ENCODE results near the gene STEAP1. TPM values are rescaled to one million over a fixed set of nuclear protein-coding genes. Genes with fewer than 3 reads are reported as not detected.

The STEAP1 gene
- total RNA-seq, 6 experiments from 2014 or later = 5.0 to 60.4 (median 37.1) TPM

DNA sequence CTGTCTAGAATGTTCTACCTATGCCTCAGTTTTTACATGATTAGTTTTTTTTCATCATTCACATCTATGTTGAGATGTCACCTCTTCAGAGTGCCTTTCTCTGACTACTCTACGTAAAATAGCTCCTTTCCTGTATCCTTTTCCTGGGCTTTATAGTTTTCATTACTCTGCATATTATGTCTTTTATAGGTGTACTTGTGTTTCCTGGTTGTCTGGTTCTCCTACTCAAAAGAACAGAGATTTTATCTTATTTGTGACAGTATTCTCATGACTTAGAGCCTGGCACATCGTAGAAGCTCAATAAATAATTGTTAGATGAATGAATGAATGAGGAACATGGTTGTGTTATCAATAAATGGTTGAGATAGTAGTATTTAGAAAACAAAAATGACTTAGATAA, 17.9 kb downstream of the STEAP1 start:
- TF ChIP-seq POLR2A (IDR thresholded peaks at IDR 0.05) = no peak
- TF ChIP-seq, protein P1, sequence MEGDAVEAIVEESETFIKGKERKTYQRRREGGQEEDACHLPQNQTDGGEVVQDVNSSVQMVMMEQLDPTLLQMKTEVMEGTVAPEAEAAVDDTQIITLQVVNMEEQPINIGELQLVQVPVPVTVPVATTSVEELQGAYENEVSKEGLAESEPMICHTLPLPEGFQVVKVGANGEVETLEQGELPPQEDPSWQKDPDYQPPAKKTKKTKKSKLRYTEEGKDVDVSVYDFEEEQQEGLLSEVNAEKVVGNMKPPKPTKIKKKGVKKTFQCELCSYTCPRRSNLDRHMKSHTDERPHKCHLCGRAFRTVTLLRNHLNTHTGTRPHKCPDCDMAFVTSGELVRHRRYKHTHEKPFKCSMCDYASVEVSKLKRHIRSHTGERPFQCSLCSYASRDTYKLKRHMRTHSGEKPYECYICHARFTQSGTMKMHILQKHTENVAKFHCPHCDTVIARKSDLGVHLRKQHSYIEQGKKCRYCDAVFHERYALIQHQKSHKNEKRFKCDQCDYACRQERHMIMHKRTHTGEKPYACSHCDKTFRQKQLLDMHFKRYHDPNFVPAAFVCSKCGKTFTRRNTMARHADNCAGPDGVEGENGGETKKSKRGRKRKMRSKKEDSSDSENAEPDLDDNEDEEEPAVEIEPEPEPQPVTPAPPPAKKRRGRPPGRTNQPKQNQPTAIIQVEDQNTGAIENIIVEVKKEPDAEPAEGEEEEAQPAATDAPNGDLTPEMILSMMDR (IDR thresholded peaks at IDR 0.05) = no peak
- Histone ChIP-seq H3K36me3 (no peaks in the 10 kb centered on the region), H3K4me1 (peaks cover 0 to 24% (median 0%) of the 10 kb centered on the region in 4 donors), H3K27ac (peak overlapping the region; percentile 73 to 83 (median 76)), H3K9me3 (peaks cover 0 to 5% (median 0%) of the 10 kb centered on the region in 4 donors), H3K4me3 (peak overlapping the region in 2 of 3 donors; percentile 28 to 31), H3K27me3 (no peaks in the 10 kb centered on the region)
- DNase-seq (no peak), ATAC-seq (no peak)
- 66% methylated on average over 2 of the region's 2 CpGs for WGBS (ENCODE audit: insufficient coverage, low coverage, low lambda C conversion rate, missing lambda C conversion rate)
- intact Hi-C loops (cut with DNase I) = no loop called here

DNA sequence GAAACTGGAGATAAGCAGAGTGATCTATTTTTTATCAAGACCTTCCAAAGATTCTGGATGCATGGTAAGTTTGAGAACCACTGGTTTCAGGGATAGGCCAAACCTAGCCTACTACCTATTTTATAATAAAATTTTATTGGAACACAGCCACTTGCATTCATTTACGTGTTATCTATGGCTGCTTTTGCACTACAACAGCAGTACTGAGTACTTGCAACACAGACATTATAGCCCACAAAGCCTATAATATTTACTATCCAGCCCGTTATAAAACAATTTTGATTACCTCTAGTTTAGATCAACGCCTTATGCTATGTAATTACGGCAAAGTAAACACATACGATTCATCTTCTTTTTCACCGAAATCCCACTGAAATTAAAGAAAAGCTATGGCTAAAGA, 18.4 kb downstream of the STEAP1 start:
- peaks cover 0 to 24% (median 0%) of the 10 kb centered on the region in 4 donors for H3K4me1 ChIP-seq
- WGBS (ENCODE audit: insufficient coverage, low coverage, low lambda C conversion rate, missing lambda C conversion rate) = 32% methylated on average over 6 of the region's 6 CpGs
- ATAC-seq (peak in 1 of 4 donors; percentile 4), DNase-seq (no peak)
- intact Hi-C loops (cut with DNase I) = no loop called here
- peak overlapping the region; percentile 73 to 83 (median 76) for H3K27ac ChIP-seq
- H3K4me3 ChIP-seq = peak overlapping the region; percentile 20 to 31 (median 28)
- peaks cover 0 to 5% (median 0%) of the 10 kb centered on the region in 4 donors for H3K9me3 ChIP-seq
- no peaks in the 10 kb centered on the region for H3K36me3 ChIP-seq
- H3K27me3 ChIP-seq = no peaks in the 10 kb centered on the region
- TF ChIP-seq, protein P1 (IDR thresholded peaks at IDR 0.05) = no peak
- TF ChIP-seq POLR2A (IDR thresholded peaks at IDR 0.05) = no peak

DNA sequence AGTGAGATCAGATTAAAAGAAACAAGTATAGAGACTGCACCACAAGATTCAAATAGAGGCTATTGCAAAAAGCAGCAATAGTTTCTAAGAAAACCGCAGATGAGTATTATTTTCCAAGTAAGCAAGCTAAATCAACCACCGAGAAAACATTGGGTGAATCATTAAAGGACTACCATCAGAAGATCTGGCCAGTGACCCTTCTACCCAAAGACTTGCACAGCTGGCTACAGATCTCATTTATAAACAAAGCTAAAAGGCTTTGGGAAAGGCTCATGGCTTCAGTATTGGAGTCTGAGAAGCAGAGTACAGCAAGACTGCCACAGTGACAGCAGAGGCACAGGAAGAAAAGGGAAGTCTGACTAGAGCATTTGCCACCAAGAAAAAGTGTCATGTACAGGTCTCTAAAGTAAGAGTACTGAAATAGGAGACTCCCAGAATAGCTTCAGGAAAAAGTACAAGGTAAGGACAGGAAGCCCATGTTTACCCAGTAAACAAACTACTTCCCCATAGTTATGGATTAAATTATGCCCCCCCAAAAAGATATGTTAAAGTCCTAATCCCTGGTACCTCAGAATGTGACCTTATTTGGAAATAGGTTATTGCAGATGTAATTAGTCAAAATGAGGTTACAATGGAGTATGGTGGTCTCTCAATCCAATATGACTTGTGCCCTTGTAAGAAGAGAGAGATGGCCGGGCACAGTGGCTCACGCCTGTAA, 19.0 kb downstream of the STEAP1 start:
- 47% methylated on average over 4 of the region's 4 CpGs for WGBS (ENCODE audit: insufficient coverage, low coverage, low lambda C conversion rate, missing lambda C conversion rate)
- ATAC-seq (peak; percentile 83 to 93 (median 90)), DNase-seq (no peak)
- Histone ChIP-seq H3K27ac (peak overlapping the region; percentile 73 to 83 (median 76)), H3K4me3 (peak overlapping the region; percentile 20 to 31 (median 28)), H3K9me3 (peaks cover 0 to 5% (median 0%) of the 10 kb centered on the region in 4 donors), H3K4me1 (peaks cover 0 to 24% (median 0%) of the 10 kb centered on the region in 4 donors), H3K36me3 (no peaks in the 10 kb centered on the region), H3K27me3 (no peaks in the 10 kb centered on the region)
- TF ChIP-seq POLR2A (IDR thresholded peaks at IDR 0.05) = peak; percentile 18
- TF ChIP-seq, protein P1 (IDR thresholded peaks at IDR 0.05) = no peak
- intact Hi-C loops (cut with DNase I) = no loop called here

DNA sequence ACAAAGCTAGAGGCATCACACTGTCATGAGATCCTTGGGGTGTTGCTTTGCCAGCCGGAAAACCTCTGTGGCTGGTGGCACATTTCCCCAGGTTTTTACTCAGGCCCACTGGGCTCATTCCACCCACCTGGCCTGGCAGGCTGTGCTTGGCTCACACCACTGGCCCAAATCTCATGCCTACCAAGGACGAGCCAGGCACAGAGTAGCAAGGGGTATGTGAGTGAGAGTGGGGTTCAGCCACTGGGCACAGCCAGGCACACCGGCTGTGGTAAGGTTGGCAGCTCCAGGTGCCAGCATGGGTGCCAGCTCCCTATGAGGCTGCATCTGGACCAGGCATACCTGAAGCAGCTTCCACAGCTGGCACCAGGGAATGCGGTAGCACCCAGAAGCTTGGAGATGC, 21.4 kb downstream of the STEAP1 start:
- ATAC-seq (peak; percentile 31 to 43 (median 39)), DNase-seq (peak in 2 of 3 donors; percentile 24 to 51)
- 39% methylated on average over 3 of the region's 4 CpGs for WGBS (ENCODE audit: insufficient coverage, low coverage, low lambda C conversion rate, missing lambda C conversion rate)
- intact Hi-C loops (cut with DNase I) = no loop called here
- Histone ChIP-seq H3K36me3 (no peaks in the 10 kb centered on the region), H3K4me1 (peaks cover 0 to 43% (median 0%) of the 10 kb centered on the region in 4 donors), H3K27me3 (no peaks in the 10 kb centered on the region), H3K4me3 (no peak overlapping the region), H3K9me3 (no peaks in the 10 kb centered on the region), H3K27ac (peak overlapping the region in 2 of 3 donors; percentile 47 to 60)
- TF ChIP-seq POLR2A (IDR thresholded peaks at IDR 0.05) = no peak
- TF ChIP-seq, protein P1 (IDR thresholded peaks at IDR 0.05) = no peak

All from right lobe of liver (tissue), 6 donors.